ENCODE results near the gene KHDC3L.

KHDC3L gene, protein sequence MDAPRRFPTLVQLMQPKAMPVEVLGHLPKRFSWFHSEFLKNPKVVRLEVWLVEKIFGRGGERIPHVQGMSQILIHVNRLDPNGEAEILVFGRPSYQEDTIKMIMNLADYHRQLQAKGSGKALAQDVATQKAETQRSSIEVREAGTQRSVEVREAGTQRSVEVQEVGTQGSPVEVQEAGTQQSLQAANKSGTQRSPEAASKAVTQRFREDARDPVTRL

DNA sequence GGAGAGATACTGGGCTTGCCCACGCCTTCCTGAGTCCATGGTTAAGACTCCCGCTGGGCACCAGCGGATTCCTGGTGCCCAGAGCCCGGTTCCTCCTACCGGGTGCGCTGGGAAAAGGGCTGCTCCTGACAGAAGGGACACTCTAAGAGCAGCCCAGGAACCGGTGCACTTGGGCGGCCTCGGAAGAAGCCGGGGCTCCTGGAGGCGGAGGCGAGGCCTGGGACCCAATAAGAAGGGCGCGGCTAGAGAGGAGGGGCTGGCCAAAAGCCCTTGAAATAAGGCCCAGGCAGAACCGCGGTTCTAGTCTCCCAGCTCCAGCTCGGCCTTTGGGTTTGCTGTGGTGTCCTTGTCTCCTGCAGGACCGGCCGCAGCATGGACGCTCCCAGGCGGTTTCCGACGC, at the start of gene KHDC3L:
Gene KHDC3L, plus strand, starts transcription at position 301 of the 400 bp plus-strand sequence. Its CDS starts 72 bp downstream, at position 373.
- no peak for DNase-seq (ENCODE audit: low spot score)

DNA sequence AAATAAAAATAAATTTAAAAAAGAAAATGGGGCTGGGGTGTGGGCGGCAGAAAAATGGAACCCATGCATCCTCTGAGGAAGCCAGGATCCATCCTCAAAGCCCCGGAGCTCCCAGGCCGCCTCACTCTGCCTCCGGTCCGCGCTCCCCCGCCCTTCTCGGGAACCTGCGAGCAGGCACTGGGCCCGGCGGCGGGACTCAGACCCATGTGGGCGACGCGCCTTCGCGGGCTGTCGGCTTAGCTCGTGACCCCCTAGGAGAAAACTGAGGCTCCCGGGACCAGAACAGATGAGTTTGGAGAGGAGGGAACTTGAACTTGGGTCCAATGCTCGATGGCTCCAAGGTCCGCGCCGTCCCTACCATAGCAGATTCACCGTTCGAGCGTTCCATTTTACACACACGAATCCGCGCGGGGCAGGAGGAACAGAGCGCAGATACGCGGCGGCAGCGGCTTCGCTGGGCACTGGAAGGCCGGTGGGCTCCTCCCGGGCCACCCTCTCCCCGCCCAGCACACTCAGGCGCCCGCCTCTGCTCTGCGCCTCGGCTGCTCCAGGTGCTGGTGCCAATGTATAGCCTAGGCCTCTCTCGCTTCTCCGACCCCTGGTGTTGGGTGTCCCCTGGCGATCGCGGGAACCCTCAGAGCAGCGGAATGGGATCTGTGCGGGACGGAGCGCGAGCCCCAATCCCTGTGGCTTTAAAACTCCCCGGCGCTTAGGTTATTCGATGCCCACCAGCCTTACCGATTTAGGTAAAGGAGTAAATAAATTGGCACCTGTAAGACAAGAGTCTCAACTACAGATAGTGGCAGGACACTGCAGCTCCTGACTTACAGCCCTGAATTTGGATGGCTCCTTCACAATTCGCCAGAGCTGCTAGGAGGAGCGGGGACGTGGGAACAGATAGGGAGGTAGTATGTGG, 47.6 kb upstream of the KHDC3L start:
- no peak for DNase-seq (ENCODE audit: low spot score)

DNA sequence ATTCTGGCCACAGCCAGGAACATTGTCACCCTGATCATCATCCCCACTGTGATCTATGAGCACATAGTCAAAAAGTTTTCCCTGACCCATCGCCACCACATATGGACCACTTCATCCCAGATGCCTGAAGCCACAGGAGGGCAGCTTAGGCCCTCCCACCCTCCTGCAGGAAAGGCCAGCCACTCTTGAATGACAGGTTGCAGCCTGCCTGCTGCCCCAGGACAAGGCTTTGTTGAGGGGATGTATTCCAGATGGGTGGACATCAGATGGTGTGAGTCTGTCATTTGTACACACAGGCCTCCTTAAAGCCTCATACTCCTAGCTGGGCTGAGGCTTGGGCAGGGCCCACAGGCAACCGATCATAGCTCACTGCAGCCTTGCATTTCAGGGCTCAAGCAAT, 39.1 kb upstream of the KHDC3L start:
- DNase-seq (ENCODE audit: low spot score), result no peak

DNA sequence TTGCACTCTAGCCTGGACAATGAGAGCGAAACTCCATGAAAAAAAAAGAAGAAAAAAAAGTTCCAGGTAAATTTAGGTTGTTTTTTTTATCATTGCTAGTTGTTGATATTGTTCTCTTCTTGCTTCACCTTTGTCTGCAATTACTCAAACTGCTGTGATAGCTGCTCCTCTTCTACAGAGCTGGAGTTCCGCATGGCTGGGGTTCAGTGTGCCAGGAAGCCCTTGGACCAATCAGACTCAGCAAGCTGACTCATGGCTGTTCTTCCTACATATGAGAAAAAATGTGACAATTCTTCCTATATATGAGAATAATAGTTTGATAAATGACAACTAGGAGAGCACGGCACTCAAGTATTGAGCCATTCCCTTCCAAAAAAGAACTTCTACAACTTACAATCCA, 36.8 kb upstream of the KHDC3L start:
- DNase-seq (ENCODE audit: low spot score), result no peak

DNA sequence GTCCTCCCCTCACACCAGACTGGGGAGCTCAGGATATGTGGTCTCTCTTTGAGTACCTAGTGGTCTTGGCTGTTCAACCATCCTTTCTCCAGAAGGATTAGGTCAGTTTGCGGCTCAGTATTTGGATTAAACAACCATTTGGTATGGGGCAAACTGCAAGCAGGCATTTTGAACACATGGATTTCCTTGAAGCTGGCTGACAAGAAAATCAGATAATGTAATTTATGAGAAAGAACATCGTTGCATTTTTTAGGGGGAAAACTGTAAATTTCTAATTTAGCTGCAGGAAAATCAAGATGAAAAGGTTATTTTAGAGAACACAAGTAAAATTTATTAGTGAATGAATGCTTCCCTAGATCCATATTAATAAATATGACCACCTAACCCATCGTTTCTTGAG, 33.7 kb upstream of the KHDC3L start:
- DNase-seq (ENCODE audit: low spot score), result no peak

DNA sequence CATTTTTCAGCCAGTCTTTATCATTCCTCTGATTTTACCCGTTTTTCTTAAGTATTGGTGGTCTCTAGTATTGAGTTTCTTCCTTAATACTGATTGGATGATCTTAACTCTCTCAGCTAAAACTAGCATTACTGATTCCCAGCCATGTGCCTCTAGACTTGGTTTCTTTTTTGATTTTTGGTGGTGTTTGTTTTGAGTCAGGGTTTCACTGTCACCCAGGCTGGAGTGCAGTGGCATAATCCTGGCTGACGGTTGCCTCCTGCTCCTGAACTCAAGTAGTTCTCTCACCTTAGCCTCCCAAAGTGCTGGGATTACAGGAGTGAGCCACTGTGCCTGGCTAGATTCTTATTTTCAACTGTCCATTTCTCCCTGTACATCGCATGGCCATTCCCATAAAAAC, 33.3 kb upstream of the KHDC3L start:
- DNase-seq (ENCODE audit: low spot score), result no peak

DNA sequence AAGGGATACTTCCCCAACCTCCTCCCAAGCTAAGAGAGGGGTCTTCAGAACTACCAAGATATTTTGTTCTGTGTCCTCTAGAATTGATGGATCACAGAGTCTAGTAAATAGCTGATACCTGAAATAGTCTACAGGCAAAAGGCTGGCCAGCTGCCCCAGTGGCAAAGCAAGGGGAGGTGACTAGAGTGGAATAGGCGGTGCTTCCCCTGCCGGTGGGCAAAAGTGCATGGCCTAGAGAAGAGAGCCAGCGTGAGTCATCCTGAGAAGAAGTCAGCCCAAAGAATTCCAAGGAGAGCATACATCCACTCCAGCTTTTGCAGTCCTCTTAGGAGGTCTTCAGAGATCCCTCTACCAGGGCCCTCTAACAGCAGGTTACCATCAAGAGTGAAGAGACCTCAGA, 23.1 kb upstream of the KHDC3L start:
- peak; percentile 54 for DNase-seq (ENCODE audit: low spot score)

DNA sequence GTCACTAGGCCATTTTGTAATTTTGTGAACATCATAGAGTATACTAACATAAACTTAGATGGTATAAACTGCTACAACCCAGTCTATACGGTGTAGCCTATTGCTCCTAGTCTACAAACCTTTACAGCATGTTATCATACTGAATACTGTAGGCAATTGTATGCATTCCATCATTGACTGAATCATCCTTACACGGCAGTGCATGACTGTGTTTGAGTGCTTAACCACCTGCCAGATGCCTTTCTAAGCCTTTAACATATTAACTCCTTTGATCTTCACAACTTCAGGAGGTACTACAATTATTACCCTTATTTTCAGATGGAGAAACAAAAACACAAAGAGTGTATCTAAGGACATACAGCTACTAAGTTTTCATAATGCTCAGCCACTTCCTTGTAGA, 22.4 kb upstream of the KHDC3L start:
- peak; percentile 92 for DNase-seq (ENCODE audit: low spot score)

DNA sequence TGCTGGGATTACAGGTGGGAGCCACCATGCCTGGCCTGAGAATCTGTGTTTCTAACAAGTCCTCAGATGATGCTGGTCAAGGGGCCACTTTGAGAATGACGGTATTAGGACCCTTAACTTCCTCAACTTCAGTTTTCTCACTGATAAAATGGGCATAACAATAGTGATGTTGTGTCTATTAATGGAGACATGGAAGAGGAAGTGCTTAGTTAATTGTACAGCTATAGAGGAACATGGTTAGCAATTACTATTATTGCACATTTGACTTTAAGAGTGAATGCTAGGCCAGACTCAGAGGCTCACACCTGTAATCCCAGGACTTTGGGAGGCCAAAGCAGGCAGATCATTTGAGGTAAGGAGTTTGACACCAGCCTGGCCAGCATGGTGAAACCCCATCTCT, 21.1 kb upstream of the KHDC3L start:
- DNase-seq (ENCODE audit: low spot score), result no peak

DNA sequence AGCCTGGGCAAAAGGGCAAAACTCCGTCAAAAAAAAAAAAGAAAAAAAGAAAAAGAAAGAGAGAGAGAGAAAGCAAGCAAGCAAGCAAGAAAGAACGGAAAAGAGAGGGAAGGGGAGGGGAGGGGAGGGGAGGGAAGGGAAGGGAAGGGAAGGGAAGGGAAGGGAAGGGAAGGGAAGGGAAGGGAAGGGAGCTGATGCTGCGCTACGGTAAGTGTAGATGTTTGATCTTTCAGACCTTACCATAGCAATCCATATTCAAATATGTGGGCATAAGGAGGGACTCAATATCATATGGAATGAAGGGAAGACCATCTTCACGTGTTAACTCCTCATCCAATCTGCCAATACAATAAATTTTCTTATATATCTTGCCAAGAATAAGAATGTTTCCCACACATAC, 20.3 kb upstream of the KHDC3L start:
- no peak for DNase-seq (ENCODE audit: low spot score)

DNA sequence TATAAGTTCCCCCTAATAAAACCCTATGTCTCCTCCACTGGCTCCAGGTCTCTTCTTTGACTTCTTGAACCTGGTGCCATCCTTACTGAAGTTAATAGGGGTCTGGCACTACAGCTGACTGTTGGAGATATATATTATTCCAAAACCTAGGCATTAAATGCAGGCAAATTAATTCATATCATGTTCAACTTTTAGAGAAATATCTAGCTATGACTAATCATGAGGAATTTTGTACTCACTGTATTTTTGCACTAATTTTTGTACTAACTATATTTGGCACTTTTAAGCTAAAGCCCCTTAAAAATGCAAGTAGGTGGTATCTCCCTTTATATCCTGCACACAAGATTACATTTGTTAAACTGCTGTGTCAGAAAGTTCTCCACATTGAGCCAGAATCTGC, 19.3 kb upstream of the KHDC3L start:
- DNase-seq (ENCODE audit: low spot score), result no peak

DNA sequence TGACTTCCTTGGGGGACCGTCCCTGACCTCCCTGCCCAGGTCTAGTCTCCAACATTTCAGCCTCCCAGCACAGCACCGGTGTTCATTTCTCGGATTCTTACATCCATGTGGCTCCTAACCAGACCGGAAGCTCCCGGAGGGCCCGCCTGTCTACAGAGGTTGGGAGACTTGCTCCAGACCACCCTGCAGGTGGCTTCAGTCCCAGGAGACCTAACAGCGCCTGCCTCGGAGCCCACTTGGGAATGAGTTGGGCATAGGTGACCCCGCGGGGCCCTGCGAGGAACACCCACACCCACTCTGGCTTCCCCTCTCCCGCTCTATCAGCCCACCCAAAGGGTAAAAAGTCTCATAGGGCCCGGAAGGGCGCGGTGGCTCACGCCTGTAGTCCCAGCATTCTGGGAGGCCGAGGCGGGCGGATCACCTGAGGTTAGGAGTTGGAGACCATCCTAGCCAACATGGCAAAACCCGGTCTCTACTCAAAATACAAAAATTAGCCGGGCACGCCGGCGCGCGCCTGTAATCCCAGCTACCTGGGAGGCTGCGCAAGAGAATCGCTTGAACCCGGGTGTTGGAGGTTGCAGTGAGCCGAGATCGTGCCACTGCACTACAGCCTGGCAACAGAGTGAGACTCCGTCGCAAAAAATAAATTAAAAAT, 13.8 kb upstream of the KHDC3L start:
- no peak for DNase-seq (ENCODE audit: low spot score)

DNA sequence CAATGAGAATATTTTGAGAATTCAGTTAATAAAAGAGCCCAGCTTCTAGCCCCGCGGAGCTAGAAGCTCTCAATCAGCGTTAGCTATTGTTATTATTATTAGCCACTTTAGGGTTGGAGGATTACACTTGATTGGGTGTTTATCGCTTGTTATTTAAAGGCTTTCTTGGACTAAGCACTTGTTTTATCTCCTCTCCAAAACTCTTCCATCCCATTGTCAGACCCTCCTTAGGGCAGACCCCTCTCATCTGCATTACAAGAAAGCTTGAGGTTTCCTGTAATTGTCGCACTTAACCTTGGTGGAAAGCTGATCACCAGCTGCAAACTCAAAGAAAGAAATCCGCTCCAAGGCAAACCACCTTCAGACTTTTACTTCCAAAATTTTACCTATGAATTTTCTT, 13.1 kb upstream of the KHDC3L start:
- DNase-seq (ENCODE audit: low spot score), result no peak

DNA sequence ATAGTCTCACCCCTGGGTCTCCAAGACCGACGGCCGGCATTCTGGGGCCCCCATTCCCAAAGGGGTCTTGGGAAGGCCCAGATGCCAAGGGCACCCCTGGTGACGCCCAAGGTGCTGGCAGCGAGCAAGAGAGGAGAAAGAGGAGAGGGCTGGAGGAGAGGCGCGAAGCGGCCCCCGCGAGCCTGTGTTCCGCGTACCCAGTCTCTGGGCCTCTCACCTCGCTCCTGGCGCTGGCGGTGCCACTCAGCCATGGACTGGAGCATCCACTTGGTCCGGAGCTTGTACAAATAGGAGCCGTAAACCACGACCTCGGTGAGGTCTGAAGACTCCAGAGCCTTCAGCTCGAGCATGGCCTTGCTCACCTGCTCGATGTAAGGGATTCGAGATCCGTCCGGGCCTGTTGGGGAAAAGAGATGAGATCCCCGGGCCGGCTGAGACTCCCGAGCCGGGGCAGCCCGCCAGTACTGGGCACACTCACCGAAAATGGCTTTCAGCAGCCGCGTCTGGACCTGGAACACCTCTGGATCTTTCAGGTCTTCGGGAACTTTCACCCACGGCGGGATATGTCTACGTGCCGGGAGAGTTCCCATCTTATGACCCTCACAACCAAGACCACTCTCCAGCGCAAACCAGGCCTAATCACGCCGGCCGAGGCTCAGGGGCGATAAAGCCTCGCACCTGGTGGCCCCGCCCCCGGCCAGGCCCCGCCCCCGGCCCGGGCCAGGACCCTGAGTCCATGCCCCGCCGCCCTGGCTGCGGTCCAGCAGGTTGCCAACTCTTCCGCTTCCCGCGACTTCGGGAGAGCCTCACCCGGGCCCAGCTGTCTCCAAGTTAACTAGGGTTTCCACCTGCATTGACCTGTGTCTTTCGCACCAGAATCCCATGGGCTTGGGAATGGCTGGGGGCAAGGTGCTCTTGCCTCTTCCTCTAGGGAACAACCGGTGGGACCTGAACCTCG, 8.5 kb upstream of the KHDC3L start, which contains the start of gene DPPA5:
Gene DPPA5, minus strand, starts transcription at position 641 of the 958 bp plus-strand sequence. Its CDS starts 51 bp downstream, at position 590.
- no peak for DNase-seq (ENCODE audit: low spot score)

DNA sequence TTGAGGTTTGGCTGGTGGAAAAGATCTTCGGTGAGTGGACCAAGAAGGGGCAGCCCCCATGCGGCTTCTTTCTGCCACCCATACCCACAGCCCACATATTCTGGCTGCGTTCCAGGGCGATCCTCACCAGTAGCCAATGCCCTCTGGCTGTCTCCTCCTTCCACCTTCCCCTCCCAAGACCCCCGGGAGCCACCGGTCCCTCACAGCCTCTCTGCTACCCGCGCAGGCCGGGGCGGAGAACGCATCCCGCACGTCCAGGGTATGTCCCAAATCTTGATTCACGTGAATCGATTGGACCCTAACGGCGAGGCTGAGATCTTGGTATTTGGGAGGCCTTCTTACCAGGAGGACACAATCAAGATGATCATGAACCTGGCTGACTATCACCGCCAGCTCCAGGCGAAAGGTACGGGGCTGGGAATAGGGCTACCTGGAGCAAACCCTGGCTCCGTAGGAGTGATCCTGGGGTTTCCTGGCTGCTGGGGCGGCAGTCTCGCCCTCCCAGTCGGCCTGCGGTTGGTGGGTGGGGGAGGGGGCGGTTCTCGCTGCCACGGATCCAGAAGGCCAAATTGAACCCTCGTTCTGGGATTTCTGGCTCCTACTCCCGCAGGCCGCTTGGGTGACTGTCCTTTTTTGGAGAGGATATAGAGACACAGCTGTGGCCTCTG, 545 bp downstream of the KHDC3L start:
- DNase-seq (ENCODE audit: low spot score), result no peak

DNA sequence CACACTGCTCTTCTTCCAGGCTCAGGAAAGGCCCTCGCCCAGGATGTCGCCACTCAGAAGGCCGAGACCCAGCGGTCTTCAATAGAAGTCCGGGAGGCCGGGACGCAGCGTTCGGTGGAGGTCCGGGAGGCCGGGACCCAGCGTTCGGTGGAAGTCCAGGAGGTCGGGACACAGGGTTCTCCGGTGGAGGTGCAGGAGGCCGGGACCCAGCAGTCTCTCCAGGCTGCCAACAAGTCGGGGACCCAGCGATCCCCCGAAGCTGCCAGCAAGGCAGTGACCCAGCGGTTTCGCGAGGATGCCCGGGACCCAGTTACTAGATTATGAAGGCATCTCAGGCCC, 1.0 kb downstream of the KHDC3L start:
- no peak for DNase-seq (ENCODE audit: low spot score)

DNA sequence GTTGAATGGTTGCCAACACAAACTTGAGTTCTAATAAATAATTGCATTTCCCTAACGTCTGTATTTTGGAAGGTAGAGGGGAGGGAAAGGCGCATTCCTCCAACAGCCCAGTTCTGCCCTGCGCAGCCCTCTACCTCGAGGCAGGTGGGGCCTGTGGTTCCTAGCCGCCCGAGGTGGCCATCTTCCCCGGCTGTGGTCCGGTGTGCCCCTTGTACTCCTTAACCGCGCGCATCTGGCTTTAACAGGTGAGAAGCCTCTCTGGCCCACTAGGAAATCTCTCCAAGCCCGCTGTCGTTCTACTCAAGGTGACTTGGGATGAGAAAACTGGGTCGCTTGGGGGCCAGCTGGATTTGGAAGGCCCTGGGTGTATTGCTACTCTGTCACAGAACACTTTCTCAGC, 1.7 kb downstream of the KHDC3L start:
- DNase-seq (ENCODE audit: low spot score), result no peak

DNA sequence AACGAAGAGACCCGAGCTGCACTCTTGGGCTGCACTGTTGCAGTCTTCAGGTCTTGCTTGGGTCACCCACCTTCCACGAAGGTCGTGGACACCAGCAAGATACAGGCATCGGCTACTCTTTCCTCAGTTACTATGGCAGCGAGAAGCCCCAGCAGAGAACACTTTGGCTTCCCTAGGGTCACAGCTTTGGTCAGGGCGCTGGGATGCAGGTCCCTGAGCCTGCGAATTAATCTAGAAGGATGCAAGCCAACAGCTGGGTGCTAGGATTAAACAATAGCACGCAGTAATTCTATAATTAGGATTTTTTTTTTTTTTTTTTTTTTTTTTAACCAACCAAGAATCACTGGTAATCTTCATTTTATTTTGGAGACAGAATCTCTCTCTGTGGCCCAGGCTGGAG, 2.1 kb downstream of the KHDC3L start:
- DNase-seq (ENCODE audit: low spot score), result no peak

DNA sequence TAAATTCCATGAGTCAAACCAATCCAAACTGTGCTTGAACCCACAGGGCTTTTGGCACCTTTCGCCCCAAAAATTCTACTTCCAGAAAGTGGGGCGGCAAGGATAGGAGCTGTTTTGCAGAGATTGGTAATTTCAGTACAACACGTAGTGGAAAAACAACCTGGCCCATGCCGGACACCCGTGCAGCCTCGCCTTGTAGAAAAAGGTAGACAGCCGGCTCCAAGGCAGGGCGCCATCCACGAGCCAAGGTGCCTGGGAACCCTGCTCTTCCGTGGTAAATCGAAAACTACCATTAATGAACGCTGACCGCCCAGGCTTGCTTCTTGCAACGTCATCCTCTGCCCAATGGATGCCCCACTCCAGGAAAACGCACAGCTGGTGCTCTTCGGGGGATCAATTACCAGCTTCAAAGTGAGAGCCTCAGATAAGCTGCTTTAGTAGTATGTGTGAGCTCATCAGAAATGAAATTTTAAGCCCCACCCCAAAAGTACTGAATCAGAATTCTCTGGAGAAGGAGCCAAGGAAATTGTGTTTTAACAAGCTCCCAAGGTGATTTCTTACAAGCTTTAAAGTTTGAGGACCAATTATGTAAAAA, 5.4 kb downstream of the KHDC3L start:
- no peak for DNase-seq (ENCODE audit: low spot score)

DNA sequence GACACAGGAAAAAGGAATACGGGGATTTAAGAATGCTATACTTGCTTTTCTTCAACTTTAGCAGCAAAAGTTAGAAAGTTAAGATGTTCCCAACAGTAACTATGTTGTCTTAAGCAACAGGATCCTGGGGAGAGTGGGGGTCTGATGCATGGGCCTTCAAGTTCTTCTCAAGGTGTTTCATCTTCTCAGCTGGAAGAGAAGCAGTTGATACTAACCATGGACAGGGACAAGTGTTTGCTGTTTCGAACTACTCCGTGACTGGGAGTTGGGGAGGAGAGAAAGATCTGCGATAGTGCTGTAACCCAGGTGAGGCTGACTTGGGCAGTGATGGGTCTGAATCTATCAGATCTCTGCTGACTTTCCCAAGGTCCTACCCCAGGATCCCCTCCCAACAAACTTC, 6.2 kb downstream of the KHDC3L start:
- DNase-seq (ENCODE audit: low spot score), result no peak

DNA sequence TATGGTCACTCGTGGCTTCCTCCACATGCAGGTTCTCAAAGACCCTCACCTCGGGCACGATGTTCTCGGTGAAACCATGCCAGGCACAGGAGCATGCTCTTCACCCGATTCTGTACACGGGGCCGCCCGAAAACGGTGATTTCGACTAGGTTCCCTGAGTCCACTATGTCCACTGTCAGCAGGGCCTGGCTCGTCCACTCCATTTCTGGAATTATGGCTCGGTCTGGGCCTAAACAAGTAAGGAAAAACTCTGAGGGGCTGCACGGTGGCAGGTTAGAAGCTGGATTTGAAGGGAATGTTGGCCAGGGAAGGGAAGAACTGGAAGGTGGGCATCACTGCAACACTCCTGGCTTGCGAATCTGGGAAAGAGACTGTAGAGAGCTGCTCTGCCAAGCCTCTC, 6.7 kb downstream of the KHDC3L start:
- DNase-seq (ENCODE audit: low spot score), result no peak
